Muscle of arm (tissue), 14 donors: ENCODE results near the gene NPC1L1. TPM values are rescaled to one million over a fixed set of nuclear protein-coding genes. Genes with fewer than 3 reads are reported as not detected.

Source experiments
- DNase-seq: peaks from one replicate; pipeline ENCODE4 v3.0.0-alpha.2; 2013
- long read RNA-seq, 11 donors: transcript quantifications; one replicate each; lab custom pipeline, GENCODE V29; 2026
- polyA plus RNA-seq, 12 donors: library from polyadenylated mRNA; unstranded; fragments of 120-200 nt; gene quantifications; one replicate each; pipeline ENCODE4 v1.2.1, GENCODE V29; 2013; ENCODE audit not compliant: insufficient read length in 12 of 12

NPC1L1 gene, protein sequence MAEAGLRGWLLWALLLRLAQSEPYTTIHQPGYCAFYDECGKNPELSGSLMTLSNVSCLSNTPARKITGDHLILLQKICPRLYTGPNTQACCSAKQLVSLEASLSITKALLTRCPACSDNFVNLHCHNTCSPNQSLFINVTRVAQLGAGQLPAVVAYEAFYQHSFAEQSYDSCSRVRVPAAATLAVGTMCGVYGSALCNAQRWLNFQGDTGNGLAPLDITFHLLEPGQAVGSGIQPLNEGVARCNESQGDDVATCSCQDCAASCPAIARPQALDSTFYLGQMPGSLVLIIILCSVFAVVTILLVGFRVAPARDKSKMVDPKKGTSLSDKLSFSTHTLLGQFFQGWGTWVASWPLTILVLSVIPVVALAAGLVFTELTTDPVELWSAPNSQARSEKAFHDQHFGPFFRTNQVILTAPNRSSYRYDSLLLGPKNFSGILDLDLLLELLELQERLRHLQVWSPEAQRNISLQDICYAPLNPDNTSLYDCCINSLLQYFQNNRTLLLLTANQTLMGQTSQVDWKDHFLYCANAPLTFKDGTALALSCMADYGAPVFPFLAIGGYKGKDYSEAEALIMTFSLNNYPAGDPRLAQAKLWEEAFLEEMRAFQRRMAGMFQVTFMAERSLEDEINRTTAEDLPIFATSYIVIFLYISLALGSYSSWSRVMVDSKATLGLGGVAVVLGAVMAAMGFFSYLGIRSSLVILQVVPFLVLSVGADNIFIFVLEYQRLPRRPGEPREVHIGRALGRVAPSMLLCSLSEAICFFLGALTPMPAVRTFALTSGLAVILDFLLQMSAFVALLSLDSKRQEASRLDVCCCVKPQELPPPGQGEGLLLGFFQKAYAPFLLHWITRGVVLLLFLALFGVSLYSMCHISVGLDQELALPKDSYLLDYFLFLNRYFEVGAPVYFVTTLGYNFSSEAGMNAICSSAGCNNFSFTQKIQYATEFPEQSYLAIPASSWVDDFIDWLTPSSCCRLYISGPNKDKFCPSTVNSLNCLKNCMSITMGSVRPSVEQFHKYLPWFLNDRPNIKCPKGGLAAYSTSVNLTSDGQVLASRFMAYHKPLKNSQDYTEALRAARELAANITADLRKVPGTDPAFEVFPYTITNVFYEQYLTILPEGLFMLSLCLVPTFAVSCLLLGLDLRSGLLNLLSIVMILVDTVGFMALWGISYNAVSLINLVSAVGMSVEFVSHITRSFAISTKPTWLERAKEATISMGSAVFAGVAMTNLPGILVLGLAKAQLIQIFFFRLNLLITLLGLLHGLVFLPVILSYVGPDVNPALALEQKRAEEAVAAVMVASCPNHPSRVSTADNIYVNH (N-terminal part only)
- polyA plus RNA-seq = 1 to 10 TPM in 1 of 12 donors, under 1 TPM in 8, not detected in 3; 0.04 to 2.1 (median 0.08) TPM
- long read RNA-seq, donor 1 = 0 reads
- long read RNA-seq, donor 2 = 0 reads
- long read RNA-seq, donor 3 = 0 reads
- long read RNA-seq, donor 4 = 0 reads
- long read RNA-seq, donor 5 = 0 reads
- long read RNA-seq, donor 6 = 0 reads
- long read RNA-seq, donor 7 = 0 reads
- long read RNA-seq, donor 8 = 0 reads
- long read RNA-seq, donor 9 = 0 reads
- long read RNA-seq, donor 10 = 0 reads
- long read RNA-seq, donor 11 = 0 reads

DNA sequence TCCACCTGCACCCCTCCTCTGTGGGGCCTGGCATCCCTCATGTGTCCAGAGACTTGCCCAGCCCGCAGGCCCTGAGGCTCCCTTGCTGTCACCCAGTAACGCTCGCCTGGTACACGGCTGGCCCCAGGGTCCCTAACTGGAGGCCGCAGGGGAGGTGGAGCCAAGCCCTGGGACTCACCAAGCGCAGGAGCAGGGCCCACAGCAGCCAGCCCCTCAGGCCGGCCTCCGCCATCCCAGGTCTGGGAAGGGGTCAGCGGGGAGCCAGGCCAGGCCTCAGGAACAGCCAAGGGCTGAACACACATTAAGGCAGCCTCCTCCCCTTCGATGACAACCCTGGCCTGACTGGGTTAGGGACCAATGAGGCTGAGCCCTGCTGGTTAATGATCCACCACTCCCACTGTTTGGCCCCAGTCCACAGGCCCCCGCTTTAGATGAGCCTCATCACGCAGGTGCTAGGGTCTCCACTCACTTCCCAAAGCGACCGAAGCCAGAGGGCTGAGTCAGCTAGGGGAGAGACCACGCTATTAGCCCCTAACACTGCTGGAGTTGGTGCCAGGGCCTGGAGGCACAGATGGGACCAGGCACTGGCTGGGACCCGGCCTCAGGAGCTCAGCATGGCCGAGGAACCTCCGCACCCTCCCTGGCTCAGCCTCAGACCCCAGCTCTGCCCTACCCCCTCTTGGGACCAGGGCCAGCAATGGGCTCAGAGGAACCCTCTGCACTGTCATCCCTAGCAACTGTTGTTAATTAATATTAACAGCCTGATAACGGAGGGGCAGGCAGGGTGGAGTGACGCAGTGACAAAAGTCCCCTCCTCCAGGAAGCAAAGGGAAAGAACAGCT is at the start of gene NPC1L1:
NPC1L1 (minus strand) TSS at position 303 of the 842 bp plus-strand sequence; CDS start at position 232, 71 bp downstream.
- DNase-seq = no peak

DNA sequence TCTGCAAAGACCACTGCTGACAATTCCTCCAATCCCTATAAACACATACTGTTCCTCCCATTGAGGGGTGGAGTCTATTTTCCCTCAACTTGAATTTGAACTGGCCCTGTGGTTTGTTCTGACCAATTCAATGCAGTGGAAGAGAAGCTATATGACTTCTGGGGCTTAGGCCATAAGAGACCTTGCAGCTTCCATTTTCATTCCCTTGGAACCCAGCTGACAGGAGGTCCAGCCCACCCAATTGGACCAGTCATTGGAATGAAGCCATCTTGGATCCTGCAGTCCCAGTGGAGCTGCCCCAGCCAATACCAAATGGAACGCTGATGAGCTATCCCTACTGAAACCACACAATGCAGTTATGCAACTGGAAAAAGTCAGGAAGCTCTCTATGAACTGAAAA is 49.8 kb upstream of the NPC1L1 start:
- no peak for DNase-seq

DNA sequence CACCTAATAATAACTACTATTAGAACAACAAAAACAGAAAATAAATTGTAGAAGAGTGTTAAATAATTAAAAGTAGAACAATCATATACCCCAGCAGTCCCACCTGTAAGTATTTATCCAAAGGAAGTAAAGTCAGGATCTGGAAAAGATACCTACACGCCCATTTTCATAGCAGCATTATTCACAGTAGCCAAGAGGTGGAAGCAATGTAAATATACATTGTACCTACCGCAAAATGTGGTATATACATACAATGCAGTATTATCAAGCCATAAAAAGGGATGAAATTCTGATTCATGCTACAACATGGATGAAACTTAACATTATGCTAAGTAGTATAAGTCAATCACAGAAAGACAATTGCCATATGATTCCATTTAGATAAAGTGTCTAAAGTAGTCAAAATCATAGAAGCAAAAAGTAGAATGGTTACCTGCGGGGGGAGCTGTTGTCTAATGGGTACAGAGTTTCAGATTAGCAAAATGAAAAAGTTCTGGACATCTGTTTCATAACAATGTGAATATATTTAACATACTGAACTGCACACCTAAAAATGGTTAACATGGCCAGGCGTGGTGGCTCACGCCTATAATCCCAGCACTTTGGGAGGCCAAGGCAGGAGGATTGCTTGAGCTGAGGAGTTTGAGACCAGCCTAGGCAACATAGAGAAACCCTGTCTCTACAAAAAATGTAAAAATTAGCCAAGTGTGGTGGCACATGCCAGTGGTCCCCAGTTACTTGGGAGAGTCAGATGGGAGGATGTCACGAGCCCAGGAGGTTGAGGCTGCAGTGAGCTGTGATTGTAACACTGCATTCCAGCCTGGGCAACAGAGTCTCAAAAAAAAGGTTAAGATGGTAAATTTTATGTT is 46.9 kb upstream of the NPC1L1 start:
- peak; percentile 55 for DNase-seq

DNA sequence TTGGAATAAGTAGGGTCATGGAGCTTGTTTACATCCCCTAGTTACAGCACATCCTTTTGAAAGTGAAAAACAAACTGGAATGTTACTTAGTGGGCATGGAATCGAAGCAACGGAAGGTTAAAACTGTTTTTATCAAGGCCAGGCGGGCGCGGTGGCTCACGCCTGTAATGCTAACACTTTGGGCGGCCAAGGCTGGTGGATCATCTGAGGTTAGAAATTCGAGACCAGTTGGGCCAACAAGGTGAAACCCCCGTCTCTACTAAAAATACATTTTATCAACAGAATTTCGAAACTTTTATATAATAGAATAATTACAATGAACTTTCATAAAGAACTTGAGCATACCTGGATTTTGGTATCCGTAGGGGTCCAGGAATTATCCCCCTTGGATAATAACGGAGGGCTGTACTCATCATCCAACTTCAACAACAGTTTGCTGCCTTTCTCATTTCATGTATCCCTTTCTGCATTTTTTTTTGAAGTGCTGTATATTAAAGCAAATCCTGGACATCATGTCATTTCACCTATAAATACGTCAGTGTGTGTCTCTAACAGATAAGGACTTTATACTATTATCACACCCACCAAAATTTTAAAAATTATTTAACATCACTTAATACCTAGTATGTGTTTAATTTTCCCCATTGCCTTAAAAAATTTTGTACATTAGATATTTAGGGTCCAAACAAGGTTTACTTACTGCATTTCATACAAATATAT is 42.2 kb upstream of the NPC1L1 start:
- DNase-seq = no peak

DNA sequence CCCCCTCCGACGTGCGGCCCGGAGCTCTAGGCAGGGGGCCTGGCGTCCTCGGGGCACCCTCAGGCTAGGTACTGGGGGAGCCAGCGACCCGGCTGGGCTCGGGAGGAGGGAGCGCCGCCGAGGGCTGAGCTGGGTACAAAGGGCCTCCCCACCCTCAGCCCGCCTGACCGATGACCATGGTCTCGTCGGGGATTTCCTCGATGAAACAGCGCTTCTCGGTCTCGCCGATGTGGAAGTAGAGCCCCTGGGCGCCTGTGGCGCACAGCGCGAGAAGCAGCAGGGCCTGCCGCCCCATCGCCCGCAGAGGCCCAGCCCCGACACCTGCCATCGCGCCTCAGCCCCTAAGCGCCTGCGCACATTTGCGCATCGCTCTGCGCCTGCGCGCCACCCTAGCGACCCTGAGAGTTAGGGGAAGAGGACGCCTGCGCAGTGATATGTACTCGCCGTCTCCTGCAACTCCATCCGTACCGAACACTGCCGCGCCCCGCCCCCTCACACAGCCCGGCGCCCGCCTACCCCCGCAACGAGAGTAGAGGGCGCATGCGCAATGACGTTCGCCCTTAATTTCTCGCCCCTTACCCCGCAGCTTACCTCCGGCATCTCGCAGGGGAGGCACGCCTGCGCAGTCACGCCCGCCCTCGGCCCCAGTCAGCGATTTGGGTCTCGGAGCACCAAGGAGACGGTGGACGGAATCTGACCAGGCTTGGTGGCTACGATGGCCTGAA is 40.9 kb upstream of the NPC1L1 start, which contains the start of gene TMED4:
TMED4 (minus strand) TSS at position 353 of the 725 bp plus-strand sequence; CDS start at position 328, 25 bp downstream.
- peak; percentile 99 for DNase-seq

DNA sequence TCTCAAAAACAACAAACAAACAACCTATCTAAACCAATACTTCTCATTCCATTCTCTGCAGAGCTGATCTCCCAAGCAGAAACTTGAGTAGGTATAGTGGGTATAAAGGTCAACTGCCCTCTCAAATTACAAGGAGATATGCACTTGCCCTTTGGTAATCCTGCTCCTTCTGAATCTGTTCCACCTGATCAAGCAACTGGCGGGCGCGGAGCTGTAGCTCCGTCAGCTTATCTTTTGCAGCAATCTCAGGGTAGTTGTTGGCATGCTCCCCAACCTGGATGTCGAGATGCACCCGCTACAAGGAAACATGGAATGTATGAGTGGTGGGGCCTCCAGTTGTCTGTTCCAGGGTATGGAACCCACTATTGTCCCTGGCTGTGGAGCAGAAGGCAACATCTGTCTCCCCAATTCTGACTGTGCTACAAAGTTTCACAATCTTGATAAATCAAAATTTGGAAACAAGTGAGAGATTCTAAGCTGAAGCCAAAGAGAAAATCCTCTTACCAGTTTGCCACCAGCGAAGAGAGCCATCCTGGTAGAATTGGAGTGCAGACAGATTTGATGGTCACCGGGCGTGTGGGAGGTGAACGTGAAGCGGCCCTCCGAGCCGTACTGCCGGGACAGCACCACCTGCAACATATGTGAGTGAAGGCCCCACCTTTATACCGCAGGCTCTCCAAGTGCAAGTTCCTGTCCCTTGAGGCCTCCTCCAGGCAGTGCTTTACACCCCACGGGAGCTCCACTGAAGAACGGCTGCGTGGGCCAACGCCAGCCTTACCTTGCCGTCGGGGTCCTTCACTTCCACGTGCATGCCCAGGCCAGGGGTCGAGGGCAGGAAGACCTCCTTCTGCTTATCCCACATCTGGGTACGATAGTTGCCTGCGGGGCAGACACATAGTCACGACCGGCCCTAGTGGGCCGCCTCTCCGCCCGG is 40.1 kb upstream of the NPC1L1 start:
- no peak for DNase-seq

DNA sequence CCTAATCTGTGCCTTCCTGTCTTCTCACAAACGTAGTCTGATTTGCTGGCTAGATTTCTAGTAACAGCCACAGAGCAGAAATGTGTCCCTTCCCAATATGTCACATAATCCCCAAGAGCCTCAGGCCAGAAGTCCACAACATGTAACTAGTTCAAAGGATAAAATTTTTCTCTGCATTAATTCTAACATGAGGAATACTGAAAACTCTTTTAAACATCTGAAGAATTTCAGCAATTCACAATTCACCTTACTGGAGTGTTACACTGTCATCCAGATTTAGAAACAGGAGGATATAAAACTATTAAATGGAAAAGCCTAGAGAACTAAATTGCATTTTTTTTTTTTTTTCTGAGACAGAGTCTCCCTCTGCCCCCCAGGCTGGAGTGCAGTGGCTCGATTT is 35.1 kb upstream of the NPC1L1 start:
- no peak for DNase-seq

DNA sequence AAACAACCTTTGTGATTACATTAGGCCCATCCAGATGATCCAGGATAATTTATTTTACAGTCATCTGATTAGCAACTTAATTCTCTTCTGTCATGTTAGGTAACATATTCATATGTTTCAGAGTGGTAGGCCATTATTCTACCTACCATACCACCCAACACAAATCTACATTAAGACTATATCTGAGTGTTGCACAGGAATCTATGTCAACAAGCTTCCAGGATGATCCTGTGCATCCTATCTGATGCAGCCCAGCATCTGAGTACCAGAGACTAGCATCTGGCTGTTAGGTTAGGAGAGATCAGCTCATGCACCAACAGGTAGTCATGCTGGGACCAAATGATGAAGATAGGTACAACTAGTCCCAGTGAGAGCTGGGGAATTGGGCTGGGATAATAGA is 33.9 kb upstream of the NPC1L1 start:
- no peak for DNase-seq

DNA sequence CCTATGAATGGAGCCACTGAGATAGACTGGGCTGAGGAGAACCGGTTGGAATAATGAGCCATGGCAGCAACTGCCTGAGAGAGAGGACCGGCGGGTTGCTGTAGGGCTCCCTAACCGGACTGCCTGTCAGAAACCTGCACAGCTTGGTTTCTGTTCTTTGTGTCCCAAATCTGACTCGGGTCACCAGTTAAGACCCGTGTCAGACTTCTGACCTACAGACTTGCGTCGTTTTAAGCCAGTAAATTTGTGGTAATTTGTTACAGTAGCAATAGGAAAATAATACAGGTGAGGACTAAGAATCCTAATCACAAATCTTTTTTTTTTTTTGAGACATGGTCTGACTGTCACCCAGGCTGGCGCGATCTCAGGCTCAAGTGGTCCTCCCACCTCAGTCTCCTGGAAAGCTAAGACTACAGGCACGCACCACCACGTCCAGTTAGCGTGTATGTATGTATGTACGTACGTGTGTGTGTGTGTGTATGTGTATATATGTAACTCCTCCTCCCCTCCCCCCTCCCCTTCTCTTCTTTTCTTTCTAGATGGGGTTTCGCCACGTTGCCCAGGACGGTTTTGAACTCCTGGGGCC is 33.2 kb upstream of the NPC1L1 start:
- no peak for DNase-seq

DNA sequence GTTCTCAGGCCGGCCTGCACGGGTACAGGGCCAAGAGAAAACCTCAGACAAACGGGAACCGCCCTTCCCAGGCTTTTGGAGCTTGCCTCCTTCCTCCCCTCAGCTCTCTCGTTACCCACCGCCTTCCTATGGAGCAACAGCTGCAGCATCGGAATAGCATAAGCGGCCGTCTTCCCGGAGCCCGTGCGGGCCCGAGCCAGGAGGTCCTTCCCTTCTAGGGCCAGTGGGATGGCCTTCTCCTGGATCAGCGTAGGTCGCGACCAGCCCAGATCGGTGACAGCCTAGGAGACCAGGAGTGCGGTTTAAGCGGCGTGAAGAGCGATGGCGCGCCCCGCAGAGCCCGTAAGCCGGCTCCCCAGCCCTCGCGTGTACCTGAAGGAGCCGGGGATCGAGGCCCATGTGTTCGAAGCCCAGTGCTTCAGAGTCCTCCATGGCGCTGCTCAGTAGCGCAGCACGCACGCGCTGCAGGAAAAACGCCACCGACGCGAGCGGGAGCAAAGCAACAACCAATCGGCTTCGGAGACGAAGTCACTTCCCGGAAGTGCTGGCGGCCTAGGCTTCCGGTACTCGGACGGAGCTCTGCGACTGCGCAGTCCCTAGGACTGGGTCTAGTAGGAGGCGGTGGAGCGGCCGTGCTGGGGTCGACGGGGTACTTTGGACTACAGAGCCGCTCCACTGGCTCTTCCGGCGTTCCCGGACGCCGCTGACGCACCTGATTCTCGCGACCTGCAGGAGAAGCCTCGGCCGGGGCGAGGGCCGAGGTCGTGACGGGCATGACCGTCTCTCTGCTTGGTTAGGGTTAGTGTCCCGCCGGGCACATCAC is 32.5 kb upstream of the NPC1L1 start, which contains the start of gene DDX56:
DDX56 (minus strand) TSS at position 445 of the 823 bp plus-strand sequence; CDS start at position 432, 13 bp downstream.
- peak; percentile 96 for DNase-seq

DNA sequence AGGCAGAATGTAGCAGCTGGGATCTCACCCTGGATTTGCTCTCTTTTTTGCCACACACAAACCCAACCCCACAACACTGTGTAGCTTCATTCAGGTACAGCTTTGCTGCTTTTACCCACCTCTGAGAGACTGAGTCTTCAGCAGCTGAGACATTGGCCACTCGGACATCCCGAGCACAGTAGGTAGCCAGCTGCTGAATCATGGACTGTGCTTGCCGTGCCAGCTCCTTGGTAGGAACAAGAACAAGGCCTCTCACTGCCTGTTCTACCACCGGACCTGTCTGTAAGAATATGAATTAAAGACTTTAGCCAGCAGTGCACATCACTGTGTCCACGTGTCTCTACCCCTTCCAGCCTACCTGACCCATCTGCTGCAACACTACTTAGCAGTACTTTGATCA is 31.6 kb upstream of the NPC1L1 start:
- DNase-seq = no peak

DNA sequence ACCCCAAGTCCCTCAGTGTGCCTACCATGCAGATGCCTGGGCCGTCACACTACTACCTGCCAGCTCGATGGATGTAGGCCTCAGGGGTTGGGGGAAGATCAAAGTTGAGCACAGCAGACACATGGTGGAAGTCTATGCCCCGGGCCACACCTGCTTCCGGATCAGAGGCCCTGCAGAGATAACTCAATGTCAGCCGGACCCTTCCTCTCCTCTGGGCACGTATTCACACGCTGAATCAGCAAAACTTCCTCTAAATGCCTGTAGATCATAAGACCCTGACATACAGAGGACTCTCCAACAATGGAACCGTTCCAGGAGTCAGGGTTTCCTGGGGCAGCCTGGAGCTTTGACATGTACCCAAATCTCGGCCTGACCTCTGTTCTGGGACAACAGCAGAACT is 28.8 kb upstream of the NPC1L1 start:
- no peak for DNase-seq

DNA sequence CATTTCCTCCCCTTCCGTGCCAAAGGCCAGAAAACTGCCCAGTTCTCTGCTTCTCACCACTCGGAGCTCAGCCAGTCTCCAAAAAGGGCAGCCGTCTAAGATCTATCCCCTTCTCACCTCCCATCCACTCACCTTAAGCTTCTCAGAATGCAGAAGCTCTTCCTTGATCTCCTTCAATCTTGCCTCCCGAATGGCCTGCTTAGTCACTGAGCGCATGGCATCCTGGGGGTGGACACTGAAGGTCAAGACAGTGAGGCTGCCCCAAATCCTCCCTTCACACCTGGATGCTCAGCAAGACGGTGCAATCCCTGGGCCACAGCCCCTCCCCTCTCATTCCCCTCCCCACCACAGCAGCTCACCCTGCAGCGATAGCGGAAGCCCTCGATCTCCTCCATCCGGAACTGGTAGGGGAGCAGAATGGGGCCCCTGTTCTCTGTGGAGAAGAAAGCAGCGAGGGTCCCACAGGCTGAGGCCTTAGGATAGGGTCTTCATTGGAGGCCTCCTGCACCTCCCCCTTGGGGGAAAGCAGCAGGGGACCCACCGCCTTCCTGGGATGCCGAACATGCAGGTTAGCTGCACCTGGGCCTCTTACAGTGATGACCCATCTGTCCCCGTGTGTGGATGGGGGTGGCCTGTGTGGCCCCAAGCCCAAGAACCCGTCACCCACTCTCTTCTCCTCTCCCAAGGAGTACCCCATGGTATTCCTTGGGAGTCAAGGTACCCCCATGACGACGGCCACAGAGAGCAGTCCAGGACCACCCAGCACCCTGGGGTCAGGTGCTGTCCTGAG is 27.8 kb upstream of the NPC1L1 start:
- no peak for DNase-seq

DNA sequence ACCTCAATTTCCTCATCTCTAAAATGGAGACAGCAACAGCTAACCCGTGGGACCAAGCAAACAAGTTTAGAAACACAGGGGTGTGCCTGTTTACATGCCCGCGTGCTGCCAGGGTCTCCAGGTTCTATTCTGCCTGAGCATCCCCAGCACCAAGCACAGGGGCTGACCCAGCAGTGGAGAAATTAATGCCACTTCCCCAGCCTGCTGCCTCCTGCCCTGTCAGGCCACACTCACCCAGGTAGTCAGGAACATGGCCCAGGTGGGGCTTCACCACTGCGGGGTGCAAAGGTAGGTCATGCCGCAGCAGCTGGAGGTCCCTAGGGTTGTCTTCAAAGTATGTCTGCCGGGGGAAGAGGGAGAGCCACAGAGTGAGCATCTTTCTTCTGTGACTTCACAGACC is 26.8 kb upstream of the NPC1L1 start:
- DNase-seq = no peak
